Prostate gland (tissue), 2 donors: ENCODE results near the gene GOLT1A.

Experiments
- POLR2A ChIP-seq: fragments of 450-650 bp; IDR thresholded peaks from one replicate; pipeline ENCODE4 v1.6.1; 2016; ENCODE audit warnings: antibody characterized with exemption, mild to moderate bottlenecking
- POLR2AphosphoS5 ChIP-seq: sonication (generic); formaldehyde crosslinking; IDR thresholded peaks from one replicate; pipeline ENCODE4 v1.6.1; 2017; ENCODE audit warnings: antibody characterized with exemption
- TF ChIP-seq, protein P1 (sequence below), 4 experiments: fragments of 200-600 bp in 2 of 4; fragments of 450-650 bp in 2 of 4; sonication (generic) in 2 of 4; IDR thresholded peaks; 1 replicate in 3 of 4; 2 replicates in 1 of 4; pipeline ENCODE4 v1.5.1; 2016 to 2019; ENCODE audit warnings: antibody characterized with exemption in 4 of 4, mild to moderate bottlenecking in 2 of 4, moderate library complexity in 2 of 4

DNA sequence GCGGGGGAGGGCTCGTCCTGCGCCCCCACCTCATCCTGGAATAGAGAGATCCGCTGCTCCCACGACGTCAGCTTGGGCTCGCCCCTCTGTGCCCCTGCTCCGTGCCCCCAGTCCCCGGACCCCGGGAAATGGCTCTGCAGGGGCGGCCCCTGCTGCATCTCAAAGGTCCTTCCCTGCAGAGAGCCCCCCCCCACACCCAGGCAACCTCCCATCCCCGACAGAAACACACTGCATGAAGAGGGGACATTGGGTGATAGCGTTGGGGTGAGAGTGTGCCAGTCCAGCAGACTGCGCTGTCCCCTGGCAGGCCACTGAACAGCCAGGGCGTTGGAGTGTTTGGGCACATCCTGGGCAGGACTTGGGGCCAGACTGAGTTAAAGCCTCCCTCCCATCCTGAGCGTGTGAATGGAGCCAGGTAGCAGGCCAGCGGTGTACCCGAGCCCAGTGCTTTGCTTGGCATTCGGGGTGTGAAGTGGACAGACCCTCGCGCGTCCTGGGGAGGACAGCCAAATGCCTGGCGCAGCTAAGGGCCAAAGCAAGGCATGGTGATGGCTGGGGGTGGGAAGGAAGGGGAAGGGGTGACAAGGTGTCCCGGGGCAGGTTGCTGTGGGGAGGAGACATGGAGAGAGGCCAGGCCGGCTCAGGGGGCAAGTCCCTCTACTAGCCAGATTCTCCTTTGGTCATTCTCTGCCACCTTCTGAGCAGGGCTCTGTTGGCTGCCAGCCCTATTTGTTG is 61.3 kb downstream of the GOLT1A start:
- TF ChIP-seq, protein P1, sequence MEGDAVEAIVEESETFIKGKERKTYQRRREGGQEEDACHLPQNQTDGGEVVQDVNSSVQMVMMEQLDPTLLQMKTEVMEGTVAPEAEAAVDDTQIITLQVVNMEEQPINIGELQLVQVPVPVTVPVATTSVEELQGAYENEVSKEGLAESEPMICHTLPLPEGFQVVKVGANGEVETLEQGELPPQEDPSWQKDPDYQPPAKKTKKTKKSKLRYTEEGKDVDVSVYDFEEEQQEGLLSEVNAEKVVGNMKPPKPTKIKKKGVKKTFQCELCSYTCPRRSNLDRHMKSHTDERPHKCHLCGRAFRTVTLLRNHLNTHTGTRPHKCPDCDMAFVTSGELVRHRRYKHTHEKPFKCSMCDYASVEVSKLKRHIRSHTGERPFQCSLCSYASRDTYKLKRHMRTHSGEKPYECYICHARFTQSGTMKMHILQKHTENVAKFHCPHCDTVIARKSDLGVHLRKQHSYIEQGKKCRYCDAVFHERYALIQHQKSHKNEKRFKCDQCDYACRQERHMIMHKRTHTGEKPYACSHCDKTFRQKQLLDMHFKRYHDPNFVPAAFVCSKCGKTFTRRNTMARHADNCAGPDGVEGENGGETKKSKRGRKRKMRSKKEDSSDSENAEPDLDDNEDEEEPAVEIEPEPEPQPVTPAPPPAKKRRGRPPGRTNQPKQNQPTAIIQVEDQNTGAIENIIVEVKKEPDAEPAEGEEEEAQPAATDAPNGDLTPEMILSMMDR (IDR thresholded peaks at IDR 0.05) = no peak
- TF ChIP-seq POLR2AphosphoS5 = no peak
- TF ChIP-seq POLR2A = no peak
